GM19043 (cell line): ENCODE results near the gene POP5.
"Not testable (repeated sequence)": the region's sequence is repeated elsewhere in the genome, so short reads cannot be mapped to it uniquely, and the experiment has no call there.

Experiments
- ATAC-seq: cut with Tn5 transposase; IDR thresholded peaks from one replicate; pipeline ENCODE4 v1.9.1; 2021; ENCODE audit warnings: low read depth; ENCODE audit not compliant: unreplicated experiment

Gene POP5

DNA sequence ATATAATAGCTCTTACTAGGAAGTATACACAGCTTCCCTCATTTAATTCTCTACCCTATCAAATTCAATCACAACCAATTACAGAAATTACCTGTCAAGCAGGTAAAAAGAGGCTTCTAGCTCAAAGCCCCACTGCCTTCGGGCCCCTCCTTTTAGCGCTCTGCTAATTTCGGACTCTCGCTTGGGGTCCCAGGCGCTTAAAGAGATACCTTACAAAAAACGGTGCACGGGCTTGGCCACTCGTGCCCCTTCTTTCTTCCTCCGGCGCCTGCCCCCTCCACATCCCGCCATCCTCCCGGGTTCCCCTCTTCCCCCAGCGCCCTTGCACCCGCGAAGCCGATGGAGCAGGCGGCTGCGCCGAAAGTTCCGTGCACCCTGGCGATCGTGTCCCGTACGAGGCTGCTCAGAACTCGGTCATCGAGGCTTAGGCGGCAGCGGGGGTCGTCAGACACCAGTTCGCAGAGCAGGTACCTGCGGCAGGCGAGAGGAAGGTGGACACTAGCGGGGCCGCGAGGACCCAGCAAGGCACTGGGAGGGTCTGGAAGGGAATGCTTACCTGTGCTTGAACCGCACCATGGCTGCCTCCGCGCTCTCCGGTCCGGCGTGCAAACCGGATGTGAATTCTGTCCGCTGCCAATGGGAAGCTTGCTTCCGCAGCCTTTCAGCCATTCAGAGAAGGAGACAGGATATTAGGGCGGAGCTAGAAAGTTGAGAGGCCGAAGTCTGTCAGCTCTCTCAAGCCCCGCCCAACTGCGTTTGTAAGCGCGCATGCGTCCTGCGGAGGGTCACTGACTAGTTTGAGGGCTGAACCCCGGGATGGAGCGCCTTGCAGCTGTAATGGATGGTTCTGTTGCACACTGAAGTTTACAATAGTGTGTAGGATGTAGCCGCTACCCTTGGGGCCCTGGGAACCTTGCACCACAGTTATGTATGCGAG is at the start of gene POP5:
Gene POP5, minus strand, starts transcription at position 616 of the 937 bp plus-strand sequence. Its CDS starts 40 bp downstream, at position 576.
- ATAC-seq: peak; percentile 89

GRCh38 chr12:120630104-120630892 is 49.1 kb upstream of the POP5 start:
- no peak for ATAC-seq

DNA sequence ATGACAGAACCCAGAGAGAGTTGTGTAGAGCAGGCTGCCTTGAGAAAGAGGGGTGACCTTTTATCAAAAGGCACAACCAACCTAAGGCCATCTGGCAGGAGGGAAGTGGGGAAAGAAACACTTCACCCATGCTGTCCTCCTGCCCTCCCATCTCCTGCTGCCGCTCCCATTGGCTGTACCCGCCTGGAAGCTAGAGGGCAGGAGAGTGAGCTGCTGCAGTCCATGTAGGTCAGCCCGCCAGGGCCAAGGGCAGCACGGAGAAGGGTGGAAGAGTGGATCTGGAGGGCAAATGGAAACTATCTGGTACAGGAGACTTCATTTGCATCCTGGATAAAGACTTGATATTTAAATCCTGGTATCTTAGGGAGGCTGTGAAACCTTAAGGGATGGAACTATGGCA is 47.7 kb upstream of the POP5 start:
- ATAC-seq: no peak

GRCh38 chr12:120625557-120626419 is 44.6 kb upstream of the POP5 start:
- ATAC-seq: no peak

DNA sequence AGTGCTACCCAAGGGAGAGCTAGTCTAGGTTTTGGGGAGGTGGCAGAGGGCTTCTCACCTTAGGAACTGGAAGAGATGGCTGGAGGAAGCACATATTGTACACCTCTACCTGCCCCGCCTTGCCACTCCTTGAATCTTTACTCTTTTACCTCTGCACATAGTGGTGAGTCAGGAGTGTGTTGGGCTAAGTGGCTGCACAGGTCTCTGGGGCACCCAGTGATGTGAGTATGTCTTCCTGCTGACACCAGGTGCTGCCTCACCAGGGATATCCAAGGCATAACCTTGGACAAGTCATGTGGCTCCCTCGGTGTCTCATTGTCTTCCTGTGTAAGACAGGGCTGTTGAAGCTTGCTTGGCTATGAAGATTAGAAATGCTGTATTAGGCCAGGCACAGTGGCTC is 39.4 kb upstream of the POP5 start:
- ATAC-seq: no peak

GRCh38 chr12:120618954-120619615 is 37.9 kb upstream of the POP5 start:
- ATAC-seq: no peak

DNA sequence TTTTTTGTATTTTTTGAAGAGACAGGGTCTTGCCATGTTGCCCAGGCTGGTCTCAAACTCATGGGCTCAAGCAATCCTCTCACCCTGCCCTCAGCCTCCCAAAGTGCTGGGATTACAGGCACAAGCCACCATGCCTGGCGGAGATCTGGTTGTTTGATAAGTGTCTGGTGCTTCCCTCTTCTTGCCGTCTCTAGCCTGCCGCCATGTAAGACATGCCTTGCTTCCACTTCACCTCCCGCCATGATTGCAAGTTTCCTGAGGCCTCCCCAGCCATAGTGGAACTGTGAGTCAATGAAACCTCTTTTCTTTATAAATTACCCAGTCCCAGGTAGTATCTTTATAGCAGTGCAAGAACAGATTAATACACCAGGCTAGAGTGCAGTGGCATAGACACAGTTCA is 36.6 kb upstream of the POP5 start:
- ATAC-seq: not testable (repeated sequence)

GRCh38 chr12:120617193-120617592 is 36.0 kb upstream of the POP5 start:
- ATAC-seq: not testable (repeated sequence)

- ATAC-seq: no peak
Measured at GRCh38 chr12:120614848-120615247, 33.6 kb upstream of the POP5 start.

DNA sequence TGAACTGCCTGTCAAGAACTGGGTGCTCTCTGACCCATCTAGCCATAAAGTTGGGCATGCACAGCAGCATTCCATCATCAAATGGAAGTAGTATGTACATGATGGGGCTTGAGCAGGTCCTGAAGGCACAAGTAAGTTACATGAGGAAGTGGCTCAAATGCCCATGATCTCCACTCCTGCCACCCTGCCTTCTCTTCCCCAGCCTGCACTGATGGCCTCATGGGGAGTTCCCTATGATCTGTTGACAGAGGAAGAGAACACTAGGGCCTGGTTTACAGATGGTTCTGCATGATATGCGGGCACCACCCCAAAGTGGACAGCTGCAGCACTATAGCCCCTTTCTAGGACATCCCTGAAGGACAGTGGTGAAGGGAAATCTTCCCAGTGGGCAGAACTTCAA is 30.3 kb upstream of the POP5 start:
- not testable (repeated sequence) for ATAC-seq

DNA sequence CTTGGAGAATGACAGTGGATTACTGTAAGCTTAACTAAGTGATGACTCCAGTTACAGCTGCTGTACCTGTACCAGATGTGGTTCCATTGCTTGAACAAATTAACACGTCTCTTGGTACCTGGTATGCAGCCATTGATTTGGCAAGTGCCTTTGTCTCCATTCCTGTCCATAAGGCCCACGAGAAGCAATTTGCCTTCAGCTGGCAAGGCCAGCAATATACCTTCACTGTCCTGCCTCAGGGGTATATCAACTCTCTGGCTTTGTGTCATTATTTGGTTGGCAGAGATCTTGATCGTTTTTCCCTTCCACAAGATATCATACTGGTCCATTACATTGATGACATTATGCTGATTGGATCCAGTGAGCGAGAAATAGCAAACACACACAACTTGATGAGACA is 29.4 kb upstream of the POP5 start:
- ATAC-seq: no peak

- ATAC-seq: not testable (repeated sequence)
Measured at GRCh38 chr12:120602416-120602815, 21.2 kb upstream of the POP5 start.

DNA sequence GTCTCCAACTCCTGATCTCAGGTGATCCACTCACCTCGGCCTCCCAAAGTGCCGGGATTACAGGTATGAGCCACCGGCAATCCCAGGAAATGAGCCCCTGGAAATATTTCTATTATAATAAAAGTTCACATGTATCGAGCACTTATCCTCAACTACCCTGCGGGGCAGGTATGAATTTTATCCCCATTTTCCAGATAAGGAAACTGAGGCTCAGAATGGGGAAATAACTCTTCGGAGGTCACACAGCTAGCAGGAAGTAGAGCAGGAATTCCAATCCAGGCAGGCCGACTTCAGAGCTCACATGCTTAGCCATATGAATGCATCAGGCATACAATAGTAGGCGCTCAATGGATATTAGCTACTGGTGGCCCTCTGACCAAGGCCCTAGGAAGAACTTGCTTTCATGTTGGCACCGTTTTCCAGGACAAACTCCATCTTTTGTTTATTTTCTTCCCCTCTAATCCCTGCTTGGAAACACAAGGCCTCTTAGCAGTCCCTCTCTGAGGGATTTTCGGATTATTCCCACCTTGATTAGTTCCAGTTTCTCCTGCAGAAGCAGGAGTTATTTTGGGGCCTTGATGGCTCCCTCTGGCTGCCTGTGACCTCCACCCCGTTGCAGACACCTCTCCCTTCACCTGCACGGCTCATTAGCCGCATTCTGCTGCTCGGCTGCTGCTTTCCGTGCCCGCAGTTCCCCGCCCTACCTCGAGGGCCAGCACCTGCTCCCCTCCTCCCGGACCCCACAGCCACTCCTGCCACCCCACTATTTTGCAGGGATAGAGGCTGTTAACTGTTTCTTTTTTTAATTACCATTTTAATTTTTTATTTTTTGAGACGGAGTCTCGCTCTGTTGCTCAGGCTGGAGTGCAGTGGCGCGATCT is 18.7 kb upstream of the POP5 start:
- no peak for ATAC-seq

- ATAC-seq: no peak
Measured at GRCh38 chr12:120598674-120599463, 17.7 kb upstream of the POP5 start.

GRCh38 chr12:120597861-120598260 is 16.7 kb upstream of the POP5 start:
- no peak for ATAC-seq

DNA sequence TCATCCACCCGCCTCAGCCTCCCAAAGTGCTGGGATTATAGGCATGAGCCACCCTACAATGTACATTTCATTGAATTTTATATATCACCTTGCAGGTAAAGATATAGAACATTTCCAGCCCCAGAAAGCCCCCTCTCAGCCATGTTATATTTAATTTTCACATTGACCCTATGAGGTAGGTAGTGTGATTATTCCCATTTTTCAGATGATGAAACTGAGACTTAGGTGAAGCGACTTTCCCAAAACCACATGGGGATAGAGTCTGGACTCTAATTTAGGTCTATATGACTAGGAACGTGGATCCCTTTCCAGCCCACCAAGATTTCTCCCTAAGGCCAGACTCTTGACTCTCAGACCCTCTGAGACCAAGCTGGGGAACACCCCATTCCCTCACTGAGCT is 15.7 kb upstream of the POP5 start:
- ATAC-seq: no peak

DNA sequence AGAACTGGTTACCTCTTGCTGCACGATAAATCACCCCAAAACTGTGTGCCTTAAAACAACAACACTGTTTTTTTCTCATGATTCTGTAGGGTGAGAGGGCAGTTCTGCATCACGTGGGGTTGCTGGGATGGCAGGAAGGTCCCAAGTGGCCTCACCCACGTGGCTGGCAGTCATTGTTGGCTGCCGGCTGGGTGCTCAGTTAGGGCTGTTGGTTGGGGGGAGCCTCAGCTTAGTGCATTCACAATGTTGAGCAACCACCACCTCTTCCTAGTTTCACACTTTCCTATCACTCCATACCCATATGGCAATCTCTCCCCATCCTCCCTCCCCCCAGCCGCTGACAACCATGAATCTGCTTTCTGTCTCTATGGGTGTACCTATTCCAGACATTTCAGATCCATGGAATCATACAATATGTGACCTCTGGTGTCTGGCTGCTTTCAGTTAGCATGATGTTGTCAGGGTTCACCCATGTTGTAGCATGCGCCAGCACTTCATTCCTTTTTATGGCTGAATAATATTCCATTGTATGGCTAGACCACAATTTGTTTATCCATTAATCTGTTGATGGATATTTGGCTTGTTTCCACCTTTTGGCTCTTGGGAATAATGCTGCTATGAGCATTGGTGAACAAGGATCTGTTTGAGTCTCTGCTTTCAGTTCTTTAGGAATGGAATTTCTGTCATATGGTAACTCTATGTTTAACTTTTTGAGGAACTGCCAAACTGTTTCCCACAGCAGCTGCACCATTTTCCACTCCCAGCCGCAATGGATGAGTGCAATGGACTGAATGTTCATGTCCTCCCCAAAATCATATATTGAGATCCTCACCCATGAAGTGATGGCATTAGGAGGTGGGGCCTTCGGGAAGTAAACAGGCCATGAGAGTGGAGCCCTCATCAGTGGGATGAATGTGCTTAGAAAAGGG is 11.2 kb upstream of the POP5 start:
- no peak for ATAC-seq
